ENCODE data around the gene RPS15.
"Not testable (repeated sequence)": the region's sequence is repeated elsewhere in the genome, so short reads cannot be mapped to it uniquely, and the experiment has no call there.

Gene RPS15

DNA sequence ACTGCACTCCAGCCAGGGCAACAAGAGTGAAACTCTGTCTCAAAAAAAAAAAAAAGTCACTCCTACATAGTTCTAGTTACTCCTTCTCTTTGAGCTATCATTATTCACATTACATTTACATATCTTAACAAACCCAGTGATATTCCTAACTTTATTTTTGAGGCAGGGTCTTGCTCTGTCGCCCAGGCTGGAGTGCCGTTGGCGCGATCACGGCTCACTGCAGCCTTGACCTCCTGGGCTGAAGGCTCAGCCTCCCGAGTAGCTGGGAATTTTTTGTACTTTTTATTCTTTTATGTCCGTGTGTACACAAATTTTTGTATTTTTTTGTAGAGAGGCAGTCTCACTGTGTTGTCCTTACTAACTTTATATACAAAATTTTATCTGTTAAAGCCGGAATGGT lies 587 bp upstream of the RPS15 start:
- no peak for DNase-seq

DNA sequence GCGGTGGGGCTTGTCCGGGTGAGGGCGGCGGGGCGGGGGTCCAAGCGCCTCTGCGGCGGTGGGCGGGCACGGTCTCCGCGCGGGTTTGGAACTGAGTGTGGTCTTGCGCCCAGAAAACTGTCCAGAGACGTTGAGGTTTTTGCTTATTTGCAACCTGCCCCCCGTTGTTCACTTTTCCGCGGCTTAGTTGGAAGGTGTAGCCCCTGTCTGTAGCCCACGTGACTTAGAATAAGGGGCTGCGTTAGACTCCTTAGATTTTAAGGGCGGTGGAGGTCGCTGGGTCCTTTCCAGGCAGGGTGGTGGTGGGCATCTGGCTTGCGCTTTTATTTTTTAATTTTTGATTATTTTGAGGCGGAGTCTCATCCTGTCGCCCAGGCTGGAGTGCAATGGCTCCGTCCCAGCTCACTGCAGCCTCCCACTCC lies 748 bp downstream of the RPS15 start:
- no peak for DNase-seq

DNA sequence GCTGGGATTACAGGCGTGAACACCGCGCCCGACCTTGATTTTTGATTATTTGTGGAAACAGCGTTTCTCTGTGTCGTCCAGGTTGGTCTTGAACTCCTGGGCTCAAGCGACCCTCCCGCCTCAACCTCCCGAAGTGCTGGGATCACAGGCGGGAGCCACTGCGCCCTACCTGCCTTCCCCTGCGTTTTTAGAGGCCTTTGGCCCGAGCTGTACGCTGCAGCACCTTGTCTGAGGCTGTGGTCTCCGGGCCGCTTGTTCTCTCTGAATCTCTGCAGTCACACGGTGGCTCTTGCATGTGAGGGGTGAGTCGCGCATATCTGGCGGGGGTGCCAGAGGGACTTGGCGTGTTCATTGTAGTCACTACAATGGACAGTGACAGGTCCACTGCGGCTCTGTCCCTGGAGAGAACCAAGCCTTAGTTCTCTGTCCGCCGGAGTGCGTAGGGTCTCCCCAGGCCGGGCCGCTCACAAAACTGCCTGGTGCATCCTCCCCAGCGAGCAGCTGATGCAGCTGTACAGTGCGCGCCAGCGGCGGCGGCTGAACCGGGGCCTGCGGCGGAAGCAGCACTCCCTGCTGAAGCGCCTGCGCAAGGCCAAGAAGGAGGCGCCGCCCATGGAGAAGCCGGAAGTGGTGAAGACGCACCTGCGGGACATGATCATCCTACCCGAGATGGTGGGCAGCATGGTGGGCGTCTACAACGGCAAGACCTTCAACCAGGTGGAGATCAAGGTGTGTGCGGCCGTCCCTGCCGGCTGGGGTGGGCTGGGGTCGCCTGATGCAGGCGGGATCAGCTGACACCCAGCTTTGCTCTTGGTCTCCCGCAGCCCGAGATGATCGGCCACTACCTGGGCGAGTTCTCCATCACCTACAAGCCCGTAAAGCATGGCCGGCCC lies 1.6 kb downstream of the RPS15 start:
- not testable (repeated sequence) for DNase-seq

DNA sequence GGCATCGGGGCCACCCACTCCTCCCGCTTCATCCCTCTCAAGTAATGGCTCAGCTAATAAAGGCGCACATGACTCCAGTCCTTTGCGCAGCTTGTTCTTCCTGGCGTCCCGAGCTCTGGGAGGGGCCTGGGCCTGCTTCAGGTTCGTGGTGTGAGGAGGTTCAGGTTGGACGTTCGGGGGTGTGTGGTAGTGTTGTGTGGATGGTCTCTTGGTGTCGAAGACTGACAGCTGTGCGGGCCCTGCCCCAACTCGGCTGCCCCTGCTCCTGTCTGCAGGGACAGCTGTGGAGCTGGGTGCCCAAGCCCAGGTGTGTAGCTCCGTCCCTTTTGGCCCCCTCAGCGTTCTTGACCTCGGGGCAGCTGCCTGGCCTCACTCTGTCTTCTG lies 2.2 kb downstream of the RPS15 start:
- DNase-seq, result no peak

DNA sequence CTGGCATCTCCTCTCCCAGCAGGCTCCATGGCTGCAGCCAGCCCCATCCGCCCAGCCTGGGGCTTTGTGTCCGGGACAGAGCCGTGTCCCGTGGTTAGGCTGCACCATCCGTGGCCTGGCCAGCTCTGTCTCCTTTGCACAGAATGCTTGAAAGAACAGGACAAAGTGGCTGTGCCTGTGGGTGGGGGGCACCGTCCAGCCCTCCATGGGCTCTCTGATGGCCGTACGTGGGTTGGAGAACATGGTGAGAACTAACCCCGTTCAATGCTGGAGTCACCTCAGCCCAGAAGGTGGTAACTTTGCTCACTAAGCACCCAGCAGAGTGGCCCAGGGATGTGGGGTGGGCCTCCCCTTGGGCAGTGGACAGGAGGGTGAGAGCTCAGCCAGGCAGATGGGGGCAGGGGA lies 2.8 kb downstream of the RPS15 start:
- DNase-seq, result no peak

DNA sequence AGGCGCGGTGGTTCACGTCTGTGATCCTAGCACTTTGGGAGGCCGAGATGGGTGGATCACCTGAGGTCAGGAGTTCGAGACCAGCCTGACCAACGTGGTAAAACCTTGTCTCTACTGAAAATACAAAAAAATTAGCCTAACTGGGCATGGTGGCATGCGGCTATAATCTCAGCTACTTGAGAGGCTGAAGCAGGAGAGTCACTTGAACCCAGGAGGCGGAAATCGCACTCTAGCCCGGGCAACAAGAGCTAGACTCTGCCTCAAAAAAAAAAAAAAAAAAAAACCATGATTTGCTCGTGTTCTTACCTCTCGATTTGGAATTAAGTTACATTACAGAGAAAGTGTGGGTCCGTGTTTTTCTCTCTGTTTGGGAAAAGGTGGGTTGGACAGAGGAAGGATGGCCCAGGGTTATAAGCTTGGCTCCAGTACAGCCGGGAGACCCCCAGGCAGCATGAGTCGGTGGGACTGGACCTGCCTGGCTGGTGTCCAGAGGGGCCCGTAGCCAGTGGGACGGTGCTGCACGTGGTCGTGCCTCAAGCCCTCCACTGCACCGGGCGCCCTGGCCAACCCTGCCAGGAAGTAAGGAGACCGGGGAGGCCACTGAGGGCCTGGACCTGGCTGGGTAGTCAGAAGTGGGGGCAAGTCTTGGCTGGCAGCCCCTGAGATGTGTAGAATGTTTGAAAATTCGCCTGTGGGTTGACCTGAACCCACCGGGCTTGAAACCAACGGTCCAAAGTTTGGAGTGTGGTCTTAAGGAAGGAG lies 3.7 kb downstream of the RPS15 start:
- no peak for DNase-seq

DNA sequence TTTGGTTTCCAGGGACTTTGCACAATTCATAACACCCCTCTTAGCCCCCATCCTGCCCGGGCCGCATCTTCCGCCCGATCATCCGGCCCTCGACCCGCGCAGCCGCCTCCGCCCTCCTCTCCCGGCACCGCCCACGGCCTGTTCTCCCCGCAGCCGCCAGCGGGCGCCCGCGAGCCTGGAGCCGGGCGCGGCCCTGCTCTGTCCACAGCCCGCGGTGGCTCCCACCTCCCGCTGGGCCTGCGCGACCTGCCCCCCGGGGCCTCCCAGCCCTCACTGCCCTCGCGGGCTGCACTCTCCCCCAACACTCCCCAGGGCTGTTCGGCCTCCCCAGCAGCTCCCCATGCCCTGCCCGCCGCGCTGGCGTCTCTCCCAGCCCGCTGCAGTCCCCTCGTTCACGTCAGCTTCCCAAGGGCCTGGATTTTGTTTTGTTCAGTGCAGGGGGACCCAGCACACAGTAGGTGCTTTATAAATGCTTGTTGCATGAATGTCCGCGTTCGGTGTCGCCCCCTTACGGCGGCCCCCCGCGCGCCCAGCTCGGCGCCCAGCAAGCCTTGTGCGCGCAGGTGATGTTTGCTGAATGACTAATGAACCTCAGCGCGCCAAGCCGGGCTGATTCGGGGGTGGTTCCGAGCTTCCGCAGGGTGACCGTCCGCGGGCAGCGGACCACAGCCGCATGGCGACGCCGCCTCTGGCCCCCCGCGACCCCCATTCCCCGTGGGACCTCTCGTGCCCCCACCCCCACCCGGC lies 7.2 kb downstream of the RPS15 start:
- DNase-seq, result peak; percentile 71

DNA sequence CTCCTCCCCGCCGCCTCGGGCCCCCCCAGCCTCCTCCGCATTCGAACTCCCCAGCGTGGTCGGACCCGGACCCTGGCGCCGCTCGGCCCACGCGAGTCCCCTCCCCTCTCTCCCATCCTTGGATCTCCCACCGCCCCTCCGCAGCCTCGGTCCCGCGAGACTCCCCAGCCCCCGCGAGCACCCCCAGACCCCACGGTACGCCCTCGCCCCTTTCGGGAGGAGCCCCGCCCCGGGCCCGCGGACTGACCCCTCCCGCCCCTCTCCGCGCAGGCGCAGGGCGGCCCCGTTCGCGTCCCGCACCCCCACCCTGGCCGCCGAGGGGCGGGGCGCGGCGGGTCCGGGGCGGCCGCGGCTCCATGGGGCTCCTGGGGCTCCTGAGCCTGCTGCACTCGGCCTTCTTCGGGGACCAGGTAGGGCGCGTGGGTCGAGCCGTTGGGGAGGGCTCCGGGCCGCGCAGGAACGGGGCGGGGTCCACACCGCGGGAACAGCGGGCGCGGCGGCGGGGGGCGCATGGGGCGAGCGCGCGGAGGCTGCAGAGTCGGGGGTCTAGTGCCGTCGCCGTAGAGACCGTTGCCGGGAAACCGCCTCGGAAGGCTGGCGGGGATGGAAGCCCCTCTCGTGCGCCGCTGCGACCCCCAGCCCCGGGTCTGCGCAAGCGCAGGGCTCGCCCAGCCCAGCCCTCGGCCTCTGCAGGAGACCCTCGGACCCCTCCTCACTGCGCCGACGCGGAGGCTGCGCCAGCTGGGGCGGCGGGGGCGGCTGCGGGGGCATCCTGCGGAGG lies 7.9 kb downstream of the RPS15 start:
- DNase-seq, result no peak

DNA sequence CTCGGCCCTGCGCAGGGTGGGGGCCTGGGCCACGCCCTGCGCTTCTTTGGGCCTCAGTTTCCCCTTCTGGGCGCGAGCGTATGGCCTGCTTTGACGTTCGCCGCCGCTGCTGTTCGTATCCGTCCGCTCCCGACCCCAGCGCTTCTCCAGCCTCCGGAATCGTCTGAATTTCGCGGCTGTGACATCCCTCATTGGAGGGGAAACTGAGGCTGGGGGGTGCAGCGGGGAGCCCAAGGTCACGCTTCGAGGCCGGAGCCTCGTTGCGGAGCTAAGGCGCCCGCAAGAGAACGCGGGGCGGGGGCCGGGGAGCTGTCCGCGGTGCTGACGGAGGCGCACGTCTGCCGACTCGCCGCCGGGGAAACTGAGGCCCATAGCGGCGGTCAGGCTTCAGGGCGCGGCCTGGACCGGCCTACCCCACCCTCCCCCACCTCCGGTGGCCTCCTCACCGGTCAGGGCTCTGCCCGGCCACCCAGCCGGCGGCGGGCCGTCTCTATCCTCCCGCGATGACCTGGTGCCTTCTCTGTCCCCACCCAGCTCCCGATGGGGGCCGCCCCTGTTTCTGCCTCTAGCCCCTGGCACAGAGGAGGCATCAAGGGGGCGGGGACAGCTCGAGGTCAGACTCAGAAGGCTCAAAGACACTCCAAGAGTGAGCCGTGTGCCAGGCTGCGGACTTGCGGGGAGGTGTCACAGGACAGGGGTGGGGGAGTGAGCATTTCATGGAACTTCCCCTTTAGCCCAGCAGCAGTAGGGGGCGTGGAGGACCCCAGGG lies 8.7 kb downstream of the RPS15 start:
- DNase-seq, result no peak

DNA sequence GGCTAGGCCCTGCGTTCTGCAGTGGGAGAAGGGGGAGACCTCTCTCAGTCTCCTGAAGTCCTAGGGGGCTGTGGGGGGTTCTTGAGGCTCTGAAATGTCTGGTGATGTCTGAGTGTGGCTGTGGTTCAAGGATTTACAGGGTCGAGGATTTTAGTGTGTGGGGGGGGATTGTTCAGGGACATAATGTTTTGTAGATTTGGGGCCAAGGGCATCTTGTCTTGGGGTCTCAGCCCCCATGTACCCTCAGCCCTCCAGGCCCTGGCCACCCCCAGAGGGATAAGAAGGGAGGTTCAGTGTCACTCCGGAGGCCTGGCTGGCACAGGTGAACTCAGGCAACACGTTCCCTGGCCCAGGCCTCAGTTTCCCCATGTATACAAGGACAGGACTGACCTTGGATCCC lies 9.3 kb downstream of the RPS15 start:
- no peak for DNase-seq

DNA sequence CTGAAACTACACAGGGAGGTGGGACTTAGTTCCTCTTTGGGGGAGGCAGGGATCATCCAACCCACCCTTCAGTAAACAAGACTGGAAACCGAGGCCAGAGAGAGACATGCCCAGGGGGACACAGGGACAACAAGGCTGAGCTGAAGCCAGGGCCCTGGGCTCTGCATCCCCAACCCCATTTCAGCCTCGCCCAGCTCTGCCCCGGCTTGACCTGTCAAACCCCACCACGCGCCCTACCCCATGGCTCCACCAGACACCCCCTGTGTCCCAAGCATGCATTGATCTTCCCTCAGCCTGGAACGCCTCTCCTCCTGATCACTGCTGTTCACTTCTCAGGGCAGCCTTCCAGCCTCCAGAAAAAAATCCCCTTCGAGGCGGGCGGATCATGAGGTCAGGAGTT lies 9.7 kb downstream of the RPS15 start:
- no peak for DNase-seq

DNA sequence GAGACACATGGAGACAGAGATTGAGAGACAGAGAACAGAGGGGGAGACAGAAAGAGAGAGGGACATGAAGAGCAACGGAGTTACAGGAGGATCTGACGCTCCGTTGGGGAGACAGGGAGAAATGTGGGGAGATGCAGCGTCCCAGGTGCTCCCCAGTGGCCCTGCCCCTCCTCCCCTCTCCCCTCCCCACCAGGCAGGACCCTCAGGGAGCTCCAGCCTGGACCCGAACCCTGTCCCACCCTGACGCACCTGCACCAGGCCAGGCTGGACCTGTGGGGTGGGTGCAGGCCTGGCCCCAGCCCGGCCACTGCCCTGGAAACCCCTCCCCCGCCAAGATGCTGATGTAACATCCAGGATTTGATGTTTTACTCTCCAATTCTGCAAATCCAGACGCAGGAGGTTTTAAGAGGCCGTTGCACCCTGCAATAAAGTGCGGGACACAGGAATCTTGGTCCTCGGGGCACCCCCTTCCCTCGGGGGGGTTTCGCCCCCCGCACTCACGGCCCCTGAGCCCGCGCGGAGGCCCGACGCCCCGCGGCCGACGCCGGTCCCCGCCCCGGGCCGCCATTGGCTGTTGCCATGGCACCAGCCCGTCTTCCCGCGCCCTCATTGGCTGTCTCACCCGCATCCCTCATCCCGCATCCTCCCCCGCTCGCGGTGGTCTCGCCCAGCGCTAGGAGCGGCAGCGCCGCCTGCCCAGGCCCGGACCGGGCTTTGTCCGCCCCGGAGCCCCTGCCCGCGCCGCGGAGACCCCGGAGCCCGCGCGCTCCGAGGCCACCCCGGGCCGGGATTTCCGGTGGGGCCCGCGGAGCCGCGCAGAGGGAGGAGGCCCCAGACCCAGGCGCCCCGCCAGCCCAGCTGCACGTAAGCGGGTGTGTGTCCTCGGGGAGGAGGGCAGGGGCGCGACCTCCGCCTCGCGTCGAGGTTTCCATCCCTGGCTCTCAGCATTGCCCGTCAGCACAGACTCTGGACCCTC lies 11.6 kb downstream of the RPS15 start, which contains the start of gene APC2:
Gene APC2, plus strand, starts transcription at position 655 of the 976 bp plus-strand sequence. CDS start 2,881 bp downstream, outside the sequence.
- DNase-seq, result no peak

DNA sequence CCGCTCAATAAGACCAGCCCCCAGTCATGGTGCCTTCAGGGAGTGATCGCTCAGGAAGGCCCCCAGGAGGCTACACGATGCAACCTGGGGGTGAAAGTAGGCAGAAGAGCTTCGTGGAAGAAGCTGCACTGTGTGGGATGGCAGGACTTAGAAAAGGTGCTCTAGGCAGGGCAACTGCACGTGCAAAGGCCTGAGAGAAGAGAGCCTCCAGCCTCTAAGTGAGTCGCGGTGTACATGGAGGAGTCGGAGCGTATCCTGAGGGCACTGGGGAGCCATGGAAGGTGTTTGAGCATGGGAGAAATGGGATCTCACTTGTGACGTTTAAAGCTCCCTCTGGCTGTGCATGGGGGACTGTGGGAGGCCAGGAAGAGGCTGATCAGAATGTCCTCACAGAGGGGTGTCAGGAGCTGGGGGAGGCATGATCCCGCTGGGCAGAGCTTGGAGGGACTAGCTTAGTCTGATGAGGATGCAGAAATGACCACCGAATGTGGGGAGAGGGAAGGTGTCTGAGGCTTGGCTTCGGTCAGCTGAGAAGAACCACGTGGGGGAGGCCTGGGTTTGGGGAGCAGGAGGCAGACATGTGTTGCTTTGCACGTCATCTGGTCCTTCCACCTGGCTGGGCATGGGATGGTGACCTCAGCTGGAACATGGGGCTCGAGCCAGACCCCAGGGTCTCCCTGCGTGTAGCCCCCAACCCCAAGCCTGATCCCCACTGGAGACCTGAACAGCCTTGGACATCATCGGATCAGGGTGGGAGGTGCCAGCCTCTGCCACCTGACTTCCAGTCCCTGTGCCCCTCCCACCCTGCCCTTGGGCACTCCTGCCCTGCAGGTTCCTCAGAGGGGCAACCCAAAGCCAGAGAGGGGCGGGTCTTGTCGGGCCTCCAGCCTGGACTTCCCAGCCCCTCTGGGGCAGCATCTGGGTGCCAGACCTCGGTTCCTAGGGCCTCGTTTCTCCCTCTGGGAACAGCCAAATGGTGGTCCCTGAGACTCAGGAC lies 12.8 kb downstream of the RPS15 start:
- DNase-seq, result no peak

DNA sequence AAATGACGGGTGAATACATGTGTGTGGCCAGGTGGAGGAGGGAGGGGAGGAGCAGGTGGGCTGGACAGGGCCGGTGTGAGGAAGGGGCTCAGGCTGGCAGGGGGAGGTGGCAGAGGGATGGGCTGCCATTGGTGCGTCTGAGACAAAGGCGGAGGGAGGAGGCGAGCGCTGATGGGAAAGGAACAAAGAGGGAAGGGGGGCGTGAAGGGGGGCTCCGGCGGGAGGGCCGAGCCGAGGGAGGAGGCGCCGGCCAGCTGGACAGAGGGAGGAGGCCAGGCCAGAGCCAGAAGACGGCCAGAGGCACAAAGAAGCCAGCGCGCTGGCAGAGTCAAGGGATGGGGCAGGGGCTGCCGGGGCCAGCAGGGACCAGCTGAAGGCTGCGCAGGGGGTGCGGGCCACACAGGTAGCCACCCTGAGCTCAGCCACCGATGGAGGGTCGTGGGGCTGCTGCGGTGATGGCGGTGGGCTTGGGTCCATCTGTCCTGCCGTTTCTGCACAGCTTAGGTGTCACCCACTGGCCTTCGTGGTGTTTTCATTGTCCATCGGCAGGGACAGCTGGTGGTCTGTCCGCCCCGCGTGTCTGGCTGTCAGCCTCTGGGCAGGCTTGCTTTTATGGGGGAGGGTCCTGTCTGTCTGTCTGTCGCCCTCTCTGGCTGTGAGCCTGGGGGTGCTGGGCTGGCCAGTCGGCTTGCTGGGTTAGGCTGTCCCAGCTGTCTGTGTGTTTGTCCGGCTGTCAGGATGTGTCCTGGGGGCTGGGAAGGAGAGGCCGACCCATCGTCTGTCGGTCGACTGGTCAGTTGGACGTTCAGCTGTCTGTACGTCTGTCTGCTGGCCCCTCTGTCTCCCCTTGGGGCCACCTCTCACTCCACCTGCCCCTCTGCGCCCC lies 14.0 kb downstream of the RPS15 start:
- no peak for DNase-seq

DNA sequence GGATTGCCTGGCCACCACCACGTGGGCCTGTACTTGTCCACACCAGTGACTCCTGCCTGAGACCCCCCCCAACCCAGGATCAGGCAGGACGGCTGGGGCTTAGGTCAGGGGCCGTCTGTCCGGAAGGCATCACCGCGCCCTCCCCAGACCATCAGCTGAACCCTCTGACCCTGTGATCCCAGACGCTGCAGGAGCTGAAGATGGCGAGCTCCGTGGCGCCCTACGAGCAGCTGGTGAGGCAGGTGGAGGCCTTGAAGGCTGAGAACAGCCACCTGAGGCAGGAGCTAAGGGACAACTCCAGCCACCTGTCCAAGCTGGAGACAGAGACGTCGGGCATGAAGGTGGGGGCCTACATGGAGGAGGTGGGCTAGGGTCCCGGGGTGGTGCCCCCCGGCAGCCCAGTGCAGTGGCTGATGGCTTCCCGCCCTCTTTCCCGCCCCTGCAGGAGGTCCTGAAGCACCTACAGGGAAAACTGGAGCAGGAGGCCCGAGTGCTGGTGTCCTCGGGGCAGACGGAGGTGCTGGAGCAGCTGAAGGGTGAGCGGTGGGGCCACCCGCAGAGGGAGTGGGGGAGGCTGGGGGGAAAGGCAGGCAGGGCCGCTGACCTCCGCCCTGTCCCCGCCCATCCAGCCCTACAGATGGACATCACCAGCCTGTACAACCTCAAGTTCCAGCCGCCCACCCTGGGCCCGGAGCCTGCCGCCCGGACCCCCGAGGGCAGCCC lies 14.8 kb downstream of the RPS15 start:
- DNase-seq, result no peak

DNA sequence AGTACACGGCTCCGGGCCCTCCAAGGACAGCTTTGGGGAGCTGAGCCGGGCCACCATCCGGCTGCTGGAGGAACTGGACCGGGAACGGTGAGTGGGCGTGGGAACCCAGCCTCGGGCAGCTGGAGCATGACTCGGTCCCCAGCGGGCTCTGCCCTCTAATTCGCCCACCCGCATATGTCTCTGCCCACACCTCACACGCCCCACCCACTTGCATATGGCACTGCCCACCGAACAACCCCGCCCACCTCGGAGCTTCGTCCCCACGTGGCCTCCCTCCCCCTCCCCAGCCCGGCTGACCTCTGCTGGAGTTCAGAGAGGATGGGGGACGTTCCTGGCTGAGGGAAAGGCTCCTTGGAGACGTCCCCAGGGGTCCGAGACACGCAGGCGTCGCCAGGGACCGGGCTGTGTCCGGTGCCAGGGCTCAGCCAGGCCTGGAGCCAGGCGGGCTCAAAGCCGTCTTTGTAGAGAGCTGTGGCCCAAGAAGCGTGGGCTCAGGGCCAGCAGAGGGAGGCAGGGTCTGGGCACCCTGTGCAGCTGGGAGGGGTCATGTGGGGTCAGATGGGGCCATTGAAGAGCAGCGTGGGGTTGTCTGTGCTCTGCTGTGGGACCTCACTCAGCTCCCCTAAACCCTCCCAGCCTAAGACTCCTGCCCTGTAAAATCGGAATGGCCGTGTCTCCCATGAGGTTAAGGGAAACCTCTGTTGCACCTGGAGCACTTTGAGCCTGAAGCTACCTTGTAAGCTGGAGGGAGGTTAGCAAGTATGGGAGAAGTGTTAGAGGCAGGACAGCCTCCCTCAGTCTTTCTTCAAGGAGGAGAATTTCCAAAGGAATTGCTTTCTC lies 15.5 kb downstream of the RPS15 start:
- DNase-seq, result no peak

DNA sequence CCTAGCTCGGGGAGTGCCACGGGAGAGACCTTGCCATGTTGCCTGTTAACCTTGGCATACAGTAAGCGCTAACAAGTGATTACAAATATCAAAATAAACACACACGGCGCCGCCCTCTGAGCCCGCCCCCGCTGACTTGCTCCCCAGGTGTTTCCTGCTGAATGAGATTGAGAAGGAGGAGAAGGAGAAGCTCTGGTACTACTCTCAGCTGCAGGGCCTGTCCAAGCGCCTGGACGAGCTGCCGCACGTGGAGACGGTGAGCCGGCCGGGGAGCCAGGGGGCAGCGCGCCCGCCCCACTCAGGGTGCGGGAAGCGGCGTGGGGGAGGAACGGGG lies 16.8 kb downstream of the RPS15 start:
- DNase-seq, result no peak

All from CD4-positive, alpha-beta T cell treated with Interleukin-15 for 1 hour (primary cell).